Measurements from ENCODE around the gene MAP4.
"Not testable (repeated sequence)": the region's sequence is repeated elsewhere in the genome, so short reads cannot be mapped to it uniquely, and the experiment has no call there.

The MAP4 gene

GRCh38 chr3:48015431-48016180, 610 bp downstream of the MAP4 start:
- peak; percentile 70 to 82 for DNase-seq

- DNase-seq = peak in 1 of 2 donors; percentile 19
Observed at GRCh38 chr3:48014358-48014757, 1.9 kb downstream of the MAP4 start.

- peak; percentile 34 to 38 for DNase-seq
Observed at GRCh38 chr3:48013288-48013980, 2.8 kb downstream of the MAP4 start.

GRCh38 chr3:48012659-48013058, 3.6 kb downstream of the MAP4 start:
- DNase-seq = no peak

- DNase-seq = peak; percentile 29 to 53
Observed at GRCh38 chr3:48008066-48008465, 8.2 kb downstream of the MAP4 start.

GRCh38 chr3:48007361-48007760, 8.9 kb downstream of the MAP4 start:
- DNase-seq = not testable (repeated sequence)

GRCh38 chr3:48006794-48007193, 9.4 kb downstream of the MAP4 start:
- not testable (repeated sequence) for DNase-seq

GRCh38 chr3:48004694-48005093, 11.5 kb downstream of the MAP4 start:
- DNase-seq = no peak

- DNase-seq = no peak
Observed at GRCh38 chr3:48002787-48003186, 13.4 kb downstream of the MAP4 start.

- DNase-seq = no peak
Observed at GRCh38 chr3:48001991-48002390, 14.2 kb downstream of the MAP4 start.

GRCh38 chr3:48000212-48000611, 16.0 kb downstream of the MAP4 start:
- DNase-seq = no peak

GRCh38 chr3:47996440-47996839, 19.8 kb downstream of the MAP4 start:
- DNase-seq = no peak

- DNase-seq = no peak
Observed at GRCh38 chr3:47994180-47994579, 22.0 kb downstream of the MAP4 start.

- no peak for DNase-seq
Observed at GRCh38 chr3:47991341-47991740, 24.9 kb downstream of the MAP4 start.

GRCh38 chr3:47989981-47990440, 26.2 kb downstream of the MAP4 start:
- DNase-seq = peak; percentile 79 to 87

GRCh38 chr3:47985381-47985780, 30.8 kb downstream of the MAP4 start:
- peak; percentile 75 to 90 for DNase-seq

- peak; percentile 53 to 71 for DNase-seq
Observed at GRCh38 chr3:47984075-47984728, 32.0 kb downstream of the MAP4 start.

GRCh38 chr3:47980795-47981194, 35.4 kb downstream of the MAP4 start:
- no peak for DNase-seq

GRCh38 chr3:47979070-47979469, 37.1 kb downstream of the MAP4 start:
- DNase-seq = no peak

- no peak for DNase-seq
Observed at GRCh38 chr3:47978386-47978785, 37.8 kb downstream of the MAP4 start.

- no peak for DNase-seq
Observed at GRCh38 chr3:47976135-47976732, 40.0 kb downstream of the MAP4 start.

GRCh38 chr3:47974974-47975470, 41.2 kb downstream of the MAP4 start:
- no peak for DNase-seq

GRCh38 chr3:47971081-47971480, 45.1 kb downstream of the MAP4 start:
- DNase-seq = no peak

Data from inflammatory macrophage treated with lipopolysaccharide for 1 hour (primary cell).